Measurements from ENCODE around the gene CRACDL.
"Not testable (repeated sequence)": the region's sequence is repeated elsewhere in the genome, so short reads cannot be mapped to it uniquely, and the experiment has no call there.

CRACDL gene

GRCh38 chr2:98881153-98881650 lies 54.8 kb downstream of the CRACDL start:
- DNase-seq: peak; percentile 19

GRCh38 chr2:98880266-98881152 lies 55.5 kb downstream of the CRACDL start:
- no peak for DNase-seq

GRCh38 chr2:98877658-98878057 lies 58.4 kb downstream of the CRACDL start:
- not testable (repeated sequence) for DNase-seq

GRCh38 chr2:98876741-98877140 lies 59.3 kb downstream of the CRACDL start:
- no peak for DNase-seq

- DNase-seq: no peak
Measured at GRCh38 chr2:98875746-98876145, 60.3 kb downstream of the CRACDL start.

GRCh38 chr2:98875081-98875728 lies 60.8 kb downstream of the CRACDL start:
- no peak for DNase-seq

GRCh38 chr2:98874186-98874689 lies 61.8 kb downstream of the CRACDL start:
- no peak for DNase-seq

- no peak for DNase-seq
Measured at GRCh38 chr2:98872526-98872925, 63.5 kb downstream of the CRACDL start.

GRCh38 chr2:98871506-98871905 lies 64.5 kb downstream of the CRACDL start:
- DNase-seq: no peak

GRCh38 chr2:98870516-98871158 lies 65.4 kb downstream of the CRACDL start:
- peak; percentile 63 for DNase-seq

GRCh38 chr2:98869870-98870269 lies 66.2 kb downstream of the CRACDL start:
- peak; percentile 92 for DNase-seq

- peak; percentile 87 for DNase-seq
Measured at GRCh38 chr2:98869272-98869641, 66.8 kb downstream of the CRACDL start.

- DNase-seq: no peak
Measured at GRCh38 chr2:98868548-98869271, 67.3 kb downstream of the CRACDL start.

- DNase-seq: no peak
Measured at GRCh38 chr2:98867539-98868309, 68.3 kb downstream of the CRACDL start.

GRCh38 chr2:98866033-98866432 lies 70.0 kb downstream of the CRACDL start:
- no peak for DNase-seq

GRCh38 chr2:98861601-98862000 lies 74.4 kb downstream of the CRACDL start:
- no peak for DNase-seq

GRCh38 chr2:98859323-98859722 lies 76.7 kb downstream of the CRACDL start:
- DNase-seq: no peak

- no peak for DNase-seq
Measured at GRCh38 chr2:98857001-98857400, 79.0 kb downstream of the CRACDL start.

- no peak for DNase-seq
Measured at GRCh38 chr2:98854682-98855081, 81.3 kb downstream of the CRACDL start.

- DNase-seq: no peak
Measured at GRCh38 chr2:98852932-98853331, 83.1 kb downstream of the CRACDL start.

- no peak for DNase-seq
Measured at GRCh38 chr2:98850074-98850473, 86.0 kb downstream of the CRACDL start.

- DNase-seq: no peak
Measured at GRCh38 chr2:98849113-98849512, 86.9 kb downstream of the CRACDL start.

Measured in NCI-H2107 (cell line).